GM12878 (cell line): Measurements from ENCODE around the gene TJAP1. TPM values are rescaled to one million over a fixed set of nuclear protein-coding genes. Genes with fewer than 3 reads are reported as not detected.

Experiments
- ATAC-seq: fragments of 200-7000 bp; cut with Tn5 transposase; 3 replicates; pipeline ENCODE4 v1.9.1; 2020; ENCODE audit warnings: mild to moderate bottlenecking, moderate library complexity
- BruUV-seq: library from RNA; stranded (reverse); fragments of 400-500 nt; replicated peaks from 2 replicates; lab custom pipeline; 2021; lab: Mats Ljungman, UMichigan
- CTCF ChIA-PET: fragments of 300-600 bp; sonication (Branson Sonifier 250); formaldehyde crosslinking; extraction: SDS; loops from one replicate; lab custom pipeline; 2021; ENCODE audit warnings: inconsistent platforms; lab: Yijun Ruan, JAX
- POLR2A ChIA-PET: fragments of 350-600 bp; formaldehyde crosslinking; extraction: SDS; loops from one replicate; lab custom pipeline; 2021; ENCODE audit warnings: inconsistent platforms; lab: Charles Lee
- RAD21 ChIA-PET: fragments of 300-600 bp; sonication (Branson Sonifier 250); formaldehyde crosslinking; loops from one replicate; lab custom pipeline; 2023; ENCODE audit warnings: antibody characterized with exemption; ENCODE audit not compliant: unreplicated experiment; lab: Charles Lee
- SMC1A ChIA-PET: fragments of 300-600 bp; sonication (Branson Sonifier 250); formaldehyde crosslinking; loops from one replicate; lab custom pipeline; 2023; ENCODE audit not compliant: unreplicated experiment, uncharacterized antibody; lab: Charles Lee
- DNase-seq: peaks from one replicate; pipeline ENCODE4 v3.0.0-alpha.2; 2011; ENCODE audit warnings: low read depth, low spot score
- FAIRE-seq: peaks from 3 replicates; lab custom pipeline; 2011; peaks lifted over from hg19 to GRCh38; lab: Jason Lieb, UNC
- H2AFZ ChIP-seq: 2 replicates; pipeline ENCODE4 v1.6.0; 2011; ENCODE audit warnings: low read depth, low read length, control low read depth; ENCODE audit not compliant: control insufficient read depth
- H3K27ac ChIP-seq: 2 replicates; pipeline ENCODE4 v1.5.1; 2011; ENCODE audit warnings: control low read depth; ENCODE audit not compliant: control insufficient read depth, insufficient read depth
- H3K27me3 ChIP-seq, 2 experiments: replicated peaks in 1 of 2; 2 replicates each; pipeline versions ENCODE4 v1.6.0 to v1.6.1; 2011; ENCODE audit warnings: low read length in 1 of 2; ENCODE audit not compliant: control insufficient read depth in 2 of 2, insufficient read depth in 2 of 2
- H3K36me3 ChIP-seq, 2 experiments: 2 replicates each; pipeline ENCODE4 v1.5.1; 2011; ENCODE audit warnings: low read length in 1 of 2; ENCODE audit not compliant: control insufficient read depth in 2 of 2, insufficient read depth in 2 of 2
- H3K4me1 ChIP-seq: 2 replicates; pipeline ENCODE4 v1.6.1; 2011; ENCODE audit warnings: mild to moderate bottlenecking, low read length, moderate library complexity, mixed read lengths; ENCODE audit not compliant: control insufficient read depth, insufficient read depth
- H3K4me2 ChIP-seq: 2 replicates; pipeline ENCODE4 v1.6.0; 2011; ENCODE audit warnings: control low read depth; ENCODE audit not compliant: control insufficient read depth, insufficient read depth
- H3K4me3 ChIP-seq: fragments of 200-600 bp; sonication (generic); 2 replicates; pipeline ENCODE4 v1.5.1; 2016
- H3K79me2 ChIP-seq: 2 replicates; pipeline ENCODE4 v1.6.0; 2011; ENCODE audit warnings: low read length; ENCODE audit not compliant: control insufficient read depth, insufficient read depth
- H3K9ac ChIP-seq: 2 replicates; pipeline ENCODE4 v1.8.0; 2011; ENCODE audit warnings: low read length, control low read depth, mixed read lengths; ENCODE audit not compliant: control insufficient read depth, insufficient read depth
- H3K9me3 ChIP-seq: replicated peaks from 3 replicates; pipeline ENCODE4 v1.5.1; 2011; ENCODE audit warnings: mild to moderate bottlenecking, low read length; ENCODE audit not compliant: control insufficient read depth, insufficient read depth
- H4K20me1 ChIP-seq: 2 replicates; pipeline ENCODE4 v1.6.0; 2011; ENCODE audit not compliant: control insufficient read depth, insufficient read depth
- BHLHE40 ChIP-seq, 2 experiments: fragments of 450-650 bp in 1 of 2; IDR thresholded peaks; 2 replicates each; pipeline ENCODE4 v1.6.1; 2011 to 2017; ENCODE audit warnings: low read depth in 2 of 2, borderline replicate concordance in 1 of 2, improper control_type of control experiment in 1 of 2, low read length in 1 of 2, mild to moderate bottlenecking in 1 of 2
- BRCA1 ChIP-seq: IDR thresholded peaks from 2 replicates; pipeline ENCODE4 v1.6.1; 2011; ENCODE audit warnings: low read depth, low read length, improper control_type of control experiment
- YBX1 ChIP-seq: fragments of 450-650 bp; IDR thresholded peaks from 2 replicates; pipeline ENCODE4 v1.6.1; 2016; ENCODE audit warnings: antibody characterized with exemption
- YY1 ChIP-seq: IDR thresholded peaks from 2 replicates; pipeline ENCODE4 v1.6.1; 2011; ENCODE audit warnings: low read depth, mild to moderate bottlenecking, low read length
- WGBS: methylation state at CpG from one replicate; pipeline ENCODE4 v1.1.6; 2016; ENCODE audit warnings: low lambda C conversion rate; ENCODE audit not compliant: insufficient replicate concordance, insufficient coverage; ENCODE audit errors: missing lambda C conversion rate; 5-methylcytosine and 5-hydroxymethylcytosine counted together
- in situ Hi-C: fragments of 300-500 bp; cut with MboI; formaldehyde crosslinking; loops from 9 replicates; pipeline ENCODE4 v1.14.3; 2018; ENCODE audit warnings: mixed read lengths
- intact Hi-C: fragments of 100-400 bp; cut with micrococcal nuclease; formaldehyde crosslinking; loops from one replicate; pipeline ENCODE4 v1.14.2; 2022; ENCODE audit not compliant: unreplicated experiment
- polyA plus RNA-seq, 11 experiments: library from polyadenylated mRNA; depleted of rRNA in 4 of 11; unstranded in 6 of 11; stranded (reverse) in 5 of 11; fragments of >200 nt; fragmentation: Nextera tagmentation in 4 of 11; fragmentation: Illumina TruSeq in 1 of 11; extraction: Ambion mirVana in 4 of 11; extraction: Trizol in 1 of 11; gene quantifications; 1 replicate in 1 of 11; 2 replicates in 10 of 11; pipeline versions ENCODE4 v1.2.1 to v1.2.3, GENCODE V29; 2011 to 2016; ENCODE audit warnings: inconsistent platforms in 2 of 11, missing spikeins in 2 of 11, low read depth in 1 of 11
- total RNA-seq, 4 experiments: library from RNA; depleted of rRNA in 3 of 4; stranded (reverse); fragments of >200 nt in 3 of 4; fragmentation: Illumina TruSeq in 1 of 4; extraction: Trizol in 1 of 4; gene quantifications; 2 replicates each; pipeline versions ENCODE4 v1.2.1 to v1.2.3, GENCODE V29; 2013 to 2021
- TF ChIP-seq, protein P1 (sequence below): fragments of 450-650 bp; formaldehyde crosslinking; IDR thresholded peaks from 2 replicates; pipeline ENCODE4 v1.4.0; 2020; ENCODE audit warnings: mild to moderate bottlenecking, moderate library complexity
- TF ChIP-seq, protein P2 (sequence below): fragments of 450-650 bp; IDR thresholded peaks from 2 replicates; pipeline ENCODE4 v1.6.1; 2018; ENCODE audit warnings: borderline replicate concordance, mild to moderate bottlenecking; ENCODE audit not compliant: partially characterized antibody
- TF ChIP-seq, protein P3 (sequence below): IDR thresholded peaks from 2 replicates; pipeline ENCODE4 v1.6.1; 2012; ENCODE audit warnings: improper control_type of control experiment, low read depth, low read length; ENCODE audit not compliant: insufficient replicate concordance
- TF ChIP-seq, protein P4 (sequence below): fragments of 450-650 bp; conservative IDR thresholded peaks from 2 replicates; pipeline ENCODE4 v1.6.1; 2017; ENCODE audit warnings: mild to moderate bottlenecking, moderate library complexity

The TJAP1 gene
- total and polyA plus RNA-seq, 10 of the 15 experiments (the other 5 are each of a cell fraction or from before 2014, with no cell fraction given), result 0.11 to 22.6 (median 12.8) TPM

DNA sequence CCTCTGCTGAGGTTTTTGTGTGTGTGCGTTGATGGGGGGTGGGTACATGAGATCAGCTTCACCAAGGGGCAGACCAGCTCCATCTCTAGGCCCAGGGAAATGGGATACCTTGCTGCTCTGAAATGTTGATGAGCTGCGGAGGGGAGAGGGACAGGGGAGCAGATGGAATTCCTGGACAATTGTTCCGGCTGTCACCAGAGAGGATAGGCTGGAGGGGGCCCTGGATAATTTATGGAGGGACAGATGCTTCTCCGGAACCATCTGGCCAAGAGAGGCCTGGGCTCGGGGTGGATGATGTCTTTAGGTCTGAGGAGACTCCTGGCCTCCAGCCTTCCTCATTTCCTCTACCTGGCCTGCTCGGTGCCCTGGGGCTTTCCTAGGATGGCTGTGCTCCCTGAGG, 1.9 kb upstream of the TJAP1 start:
- SMC1A ChIA-PET, result interaction anchor here (1.2 kb wide), 1 partner anchor 85 kb away, joined by 3 read pairs; no protein-coding TSS in a partner anchor
- TF ChIP-seq, protein P1, sequence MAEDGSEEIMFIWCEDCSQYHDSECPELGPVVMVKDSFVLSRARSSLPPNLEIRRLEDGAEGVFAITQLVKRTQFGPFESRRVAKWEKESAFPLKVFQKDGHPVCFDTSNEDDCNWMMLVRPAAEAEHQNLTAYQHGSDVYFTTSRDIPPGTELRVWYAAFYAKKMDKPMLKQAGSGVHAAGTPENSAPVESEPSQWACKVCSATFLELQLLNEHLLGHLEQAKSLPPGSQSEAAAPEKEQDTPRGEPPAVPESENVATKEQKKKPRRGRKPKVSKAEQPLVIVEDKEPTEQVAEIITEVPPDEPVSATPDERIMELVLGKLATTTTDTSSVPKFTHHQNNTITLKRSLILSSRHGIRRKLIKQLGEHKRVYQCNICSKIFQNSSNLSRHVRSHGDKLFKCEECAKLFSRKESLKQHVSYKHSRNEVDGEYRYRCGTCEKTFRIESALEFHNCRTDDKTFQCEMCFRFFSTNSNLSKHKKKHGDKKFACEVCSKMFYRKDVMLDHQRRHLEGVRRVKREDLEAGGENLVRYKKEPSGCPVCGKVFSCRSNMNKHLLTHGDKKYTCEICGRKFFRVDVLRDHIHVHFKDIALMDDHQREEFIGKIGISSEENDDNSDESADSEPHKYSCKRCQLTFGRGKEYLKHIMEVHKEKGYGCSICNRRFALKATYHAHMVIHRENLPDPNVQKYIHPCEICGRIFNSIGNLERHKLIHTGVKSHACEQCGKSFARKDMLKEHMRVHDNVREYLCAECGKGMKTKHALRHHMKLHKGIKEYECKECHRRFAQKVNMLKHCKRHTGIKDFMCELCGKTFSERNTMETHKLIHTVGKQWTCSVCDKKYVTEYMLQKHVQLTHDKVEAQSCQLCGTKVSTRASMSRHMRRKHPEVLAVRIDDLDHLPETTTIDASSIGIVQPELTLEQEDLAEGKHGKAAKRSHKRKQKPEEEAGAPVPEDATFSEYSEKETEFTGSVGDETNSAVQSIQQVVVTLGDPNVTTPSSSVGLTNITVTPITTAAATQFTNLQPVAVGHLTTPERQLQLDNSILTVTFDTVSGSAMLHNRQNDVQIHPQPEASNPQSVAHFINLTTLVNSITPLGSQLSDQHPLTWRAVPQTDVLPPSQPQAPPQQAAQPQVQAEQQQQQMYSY (CRISPR knock-in tag), result no peak
- TF ChIP-seq, protein P2, sequence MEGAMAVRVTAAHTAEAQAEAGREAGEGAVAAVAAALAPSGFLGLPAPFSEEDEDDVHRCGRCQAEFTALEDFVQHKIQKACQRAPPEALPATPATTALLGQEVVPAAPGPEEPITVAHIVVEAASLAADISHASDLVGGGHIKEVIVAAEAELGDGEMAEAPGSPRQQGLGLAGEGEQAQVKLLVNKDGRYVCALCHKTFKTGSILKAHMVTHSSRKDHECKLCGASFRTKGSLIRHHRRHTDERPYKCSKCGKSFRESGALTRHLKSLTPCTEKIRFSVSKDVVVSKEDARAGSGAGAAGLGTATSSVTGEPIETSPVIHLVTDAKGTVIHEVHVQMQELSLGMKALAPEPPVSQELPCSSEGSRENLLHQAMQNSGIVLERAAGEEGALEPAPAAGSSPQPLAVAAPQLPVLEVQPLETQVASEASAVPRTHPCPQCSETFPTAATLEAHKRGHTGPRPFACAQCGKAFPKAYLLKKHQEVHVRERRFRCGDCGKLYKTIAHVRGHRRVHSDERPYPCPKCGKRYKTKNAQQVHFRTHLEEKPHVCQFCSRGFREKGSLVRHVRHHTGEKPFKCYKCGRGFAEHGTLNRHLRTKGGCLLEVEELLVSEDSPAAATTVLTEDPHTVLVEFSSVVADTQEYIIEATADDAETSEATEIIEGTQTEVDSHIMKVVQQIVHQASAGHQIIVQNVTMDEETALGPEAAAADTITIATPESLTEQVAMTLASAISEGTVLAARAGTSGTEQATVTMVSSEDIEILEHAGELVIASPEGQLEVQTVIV, result no peak
- no peak for TF ChIP-seq YBX1
- TF ChIP-seq, protein P3, sequence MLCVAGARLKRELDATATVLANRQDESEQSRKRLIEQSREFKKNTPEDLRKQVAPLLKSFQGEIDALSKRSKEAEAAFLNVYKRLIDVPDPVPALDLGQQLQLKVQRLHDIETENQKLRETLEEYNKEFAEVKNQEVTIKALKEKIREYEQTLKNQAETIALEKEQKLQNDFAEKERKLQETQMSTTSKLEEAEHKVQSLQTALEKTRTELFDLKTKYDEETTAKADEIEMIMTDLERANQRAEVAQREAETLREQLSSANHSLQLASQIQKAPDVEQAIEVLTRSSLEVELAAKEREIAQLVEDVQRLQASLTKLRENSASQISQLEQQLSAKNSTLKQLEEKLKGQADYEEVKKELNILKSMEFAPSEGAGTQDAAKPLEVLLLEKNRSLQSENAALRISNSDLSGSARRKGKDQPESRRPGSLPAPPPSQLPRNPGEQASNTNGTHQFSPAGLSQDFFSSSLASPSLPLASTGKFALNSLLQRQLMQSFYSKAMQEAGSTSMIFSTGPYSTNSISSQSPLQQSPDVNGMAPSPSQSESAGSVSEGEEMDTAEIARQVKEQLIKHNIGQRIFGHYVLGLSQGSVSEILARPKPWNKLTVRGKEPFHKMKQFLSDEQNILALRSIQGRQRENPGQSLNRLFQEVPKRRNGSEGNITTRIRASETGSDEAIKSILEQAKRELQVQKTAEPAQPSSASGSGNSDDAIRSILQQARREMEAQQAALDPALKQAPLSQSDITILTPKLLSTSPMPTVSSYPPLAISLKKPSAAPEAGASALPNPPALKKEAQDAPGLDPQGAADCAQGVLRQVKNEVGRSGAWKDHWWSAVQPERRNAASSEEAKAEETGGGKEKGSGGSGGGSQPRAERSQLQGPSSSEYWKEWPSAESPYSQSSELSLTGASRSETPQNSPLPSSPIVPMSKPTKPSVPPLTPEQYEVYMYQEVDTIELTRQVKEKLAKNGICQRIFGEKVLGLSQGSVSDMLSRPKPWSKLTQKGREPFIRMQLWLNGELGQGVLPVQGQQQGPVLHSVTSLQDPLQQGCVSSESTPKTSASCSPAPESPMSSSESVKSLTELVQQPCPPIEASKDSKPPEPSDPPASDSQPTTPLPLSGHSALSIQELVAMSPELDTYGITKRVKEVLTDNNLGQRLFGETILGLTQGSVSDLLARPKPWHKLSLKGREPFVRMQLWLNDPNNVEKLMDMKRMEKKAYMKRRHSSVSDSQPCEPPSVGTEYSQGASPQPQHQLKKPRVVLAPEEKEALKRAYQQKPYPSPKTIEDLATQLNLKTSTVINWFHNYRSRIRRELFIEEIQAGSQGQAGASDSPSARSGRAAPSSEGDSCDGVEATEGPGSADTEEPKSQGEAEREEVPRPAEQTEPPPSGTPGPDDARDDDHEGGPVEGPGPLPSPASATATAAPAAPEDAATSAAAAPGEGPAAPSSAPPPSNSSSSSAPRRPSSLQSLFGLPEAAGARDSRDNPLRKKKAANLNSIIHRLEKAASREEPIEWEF, result no peak
- TF ChIP-seq BRCA1, result no peak
- TF ChIP-seq BHLHE40 (IDR thresholded peaks at IDR 0.05; ENCODE audit: borderline replicate concordance in 1 of 2, low read depth in 2 of 2, low read length in 1 of 2), result no peak
- TF ChIP-seq YY1, result no peak
- TF ChIP-seq, protein P4, sequence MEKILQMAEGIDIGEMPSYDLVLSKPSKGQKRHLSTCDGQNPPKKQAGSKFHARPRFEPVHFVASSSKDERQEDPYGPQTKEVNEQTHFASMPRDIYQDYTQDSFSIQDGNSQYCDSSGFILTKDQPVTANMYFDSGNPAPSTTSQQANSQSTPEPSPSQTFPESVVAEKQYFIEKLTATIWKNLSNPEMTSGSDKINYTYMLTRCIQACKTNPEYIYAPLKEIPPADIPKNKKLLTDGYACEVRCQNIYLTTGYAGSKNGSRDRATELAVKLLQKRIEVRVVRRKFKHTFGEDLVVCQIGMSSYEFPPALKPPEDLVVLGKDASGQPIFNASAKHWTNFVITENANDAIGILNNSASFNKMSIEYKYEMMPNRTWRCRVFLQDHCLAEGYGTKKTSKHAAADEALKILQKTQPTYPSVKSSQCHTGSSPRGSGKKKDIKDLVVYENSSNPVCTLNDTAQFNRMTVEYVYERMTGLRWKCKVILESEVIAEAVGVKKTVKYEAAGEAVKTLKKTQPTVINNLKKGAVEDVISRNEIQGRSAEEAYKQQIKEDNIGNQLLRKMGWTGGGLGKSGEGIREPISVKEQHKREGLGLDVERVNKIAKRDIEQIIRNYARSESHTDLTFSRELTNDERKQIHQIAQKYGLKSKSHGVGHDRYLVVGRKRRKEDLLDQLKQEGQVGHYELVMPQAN, result no peak

More for the DNA sequence above, 1.9 kb upstream of the TJAP1 start:
- CTCF ChIA-PET, result interaction anchor here (0.8 kb wide), 1 partner anchor 30 kb away, joined by 4 read pairs; no protein-coding TSS in a partner anchor
- no peak overlapping the region for H2AFZ ChIP-seq
- no peaks in the 10 kb centered on the region for H4K20me1 ChIP-seq
- RAD21 ChIA-PET, result no interaction called here
- FAIRE-seq (no peak), ATAC-seq (no peak), DNase-seq (no peak)
- H3K27me3 ChIP-seq, result 0 out of 4 replicates have a peak, but pooled peaks cover 0 to 2% of the 10 kb centered on the region in 2 experiments
- in situ Hi-C loops (no loop called here), intact Hi-C loops (no loop called here)
- no peaks in the 10 kb centered on the region for H3K36me3 ChIP-seq
- H3K79me2 ChIP-seq, result peaks cover 8% of the 10 kb centered on the region
- no peak overlapping the region for H3K27ac ChIP-seq
- no peak overlapping the region for H3K4me2 ChIP-seq
- WGBS, result 65% methylated on average over 6 of the region's 6 CpGs
- no peak overlapping the region for H3K4me3 ChIP-seq
- POLR2A ChIA-PET, result no interaction called here
- H3K4me1 ChIP-seq, result peaks cover 4% of the 10 kb centered on the region
- H3K9ac ChIP-seq, result no peak overlapping the region
- no peaks in the 10 kb centered on the region for H3K9me3 ChIP-seq
- no TSS peak for BruUV-seq
